ENCODE results near the gene MPIG6B. TPM values are rescaled to one million over a fixed set of nuclear protein-coding genes. Genes with fewer than 3 reads are reported as not detected.

The MPIG6B gene
- total RNA-seq, 1 donor from 2014 or later, result not detected

- Histone ChIP-seq H3K9ac (no peak overlapping the region), H2AFZ (replicated peaks) (no peak overlapping the region), H3K27me3 (no peaks in the 10 kb centered on the region), H3K4me2 (no peak overlapping the region), H3K9me3 (ENCODE audit: low read depth) (no peaks in the 10 kb centered on the region), H4K20me1 (ENCODE audit: low read depth) (no peaks in the 10 kb centered on the region), H3K36me3 (no peaks in the 10 kb centered on the region), H3K27ac (no peak overlapping the region), H3K4me3 (no peak overlapping the region), H3K79me2 (ENCODE audit: low read depth) (peaks cover 11% of the 10 kb centered on the region), H3K4me1 (peaks cover 47% of the 10 kb centered on the region), H3F3A (ENCODE audit: low read depth) (peaks cover 43% of the 10 kb centered on the region)
- no peaks in the 10 kb centered on the region for H3K9me3 Mint-ChIP-seq
- H3K27me3 Mint-ChIP-seq (ENCODE audit: insufficient read depth, low read depth), result peaks cover 11% of the 10 kb centered on the region
- H3K36me3 Mint-ChIP-seq, result peaks cover 33% of the 10 kb centered on the region
- H3K27ac Mint-ChIP-seq, result peak overlapping the region; percentile 42
- TF ChIP-seq CTCF (IDR thresholded peaks at IDR 0.05) (no peak), EZH2 (IDR thresholded peaks at IDR 0.05) (no peak), EZH2phosphoT487 (IDR thresholded peaks at IDR 0.05) (no peak)
- H3K4me3 Mint-ChIP-seq, result no peak overlapping the region
- peaks cover 62% of the 10 kb centered on the region for H3K4me1 Mint-ChIP-seq
- DNase-seq (ENCODE audit: low spot score), result no peak
Observed at GRCh38 chr6:31742894-31743293, 19.7 kb downstream of the MPIG6B start.

GRCh38 chr6:31744422-31744821, 21.2 kb downstream of the MPIG6B start:
- Histone ChIP-seq H3K9me3 (ENCODE audit: low read depth) (no peaks in the 10 kb centered on the region), H3K79me2 (ENCODE audit: low read depth) (peaks cover 11% of the 10 kb centered on the region), H3K9ac (no peak overlapping the region), H3K36me3 (no peaks in the 10 kb centered on the region), H3K4me2 (peak overlapping the region; percentile 32), H4K20me1 (ENCODE audit: low read depth) (no peaks in the 10 kb centered on the region), H3K27ac (peak overlapping the region; percentile 33), H3F3A (ENCODE audit: low read depth) (peaks cover 34% of the 10 kb centered on the region), H3K4me3 (no peak overlapping the region), H2AFZ (replicated peaks) (no peak overlapping the region), H3K27me3 (no peaks in the 10 kb centered on the region), H3K4me1 (peaks cover 32% of the 10 kb centered on the region)
- Mint-ChIP-seq H3K4me3 (peak overlapping the region; percentile 8), H3K4me1 (peaks cover 46% of the 10 kb centered on the region), H3K27me3 (ENCODE audit: insufficient read depth, low read depth) (peaks cover 11% of the 10 kb centered on the region), H3K27ac (peak overlapping the region; percentile 47), H3K9me3 (no peaks in the 10 kb centered on the region), H3K36me3 (peaks cover 36% of the 10 kb centered on the region)
- TF ChIP-seq EZH2 (IDR thresholded peaks at IDR 0.05) (no peak), CTCF (IDR thresholded peaks at IDR 0.05) (no peak), EZH2phosphoT487 (IDR thresholded peaks at IDR 0.05) (no peak)
- DNase-seq (ENCODE audit: low spot score), result no peak

GRCh38 chr6:31749301-31750036, 26.3 kb downstream of the MPIG6B start:
- no peaks in the 10 kb centered on the region for H3K27me3 ChIP-seq
- no peak overlapping the region for H3K4me2 ChIP-seq
- Mint-ChIP-seq H3K4me3 (no peak overlapping the region), H3K9me3 (no peaks in the 10 kb centered on the region), H3K36me3 (peaks cover 20% of the 10 kb centered on the region), H3K27ac (peak overlapping the region; percentile 26), H3K4me1 (peaks cover 12% of the 10 kb centered on the region), H3K27me3 (ENCODE audit: insufficient read depth, low read depth) (peaks cover 6% of the 10 kb centered on the region)
- H2AFZ ChIP-seq (replicated peaks), result no peak overlapping the region
- no peak for TF ChIP-seq EZH2phosphoT487 (IDR thresholded peaks at IDR 0.05)
- no peak for TF ChIP-seq CTCF (IDR thresholded peaks at IDR 0.05)
- TF ChIP-seq EZH2 (IDR thresholded peaks at IDR 0.05), result no peak
- no peaks in the 10 kb centered on the region for H3K79me2 ChIP-seq (ENCODE audit: low read depth)
- no peaks in the 10 kb centered on the region for H4K20me1 ChIP-seq (ENCODE audit: low read depth)
- peaks cover 10% of the 10 kb centered on the region for H3K4me1 ChIP-seq
- no peaks in the 10 kb centered on the region for H3K9me3 ChIP-seq (ENCODE audit: low read depth)
- H3K4me3 ChIP-seq, result no peak overlapping the region
- DNase-seq (ENCODE audit: low spot score), result no peak
- H3K36me3 ChIP-seq, result no peaks in the 10 kb centered on the region
- H3F3A ChIP-seq (ENCODE audit: low read depth), result peaks cover 14% of the 10 kb centered on the region
- H3K27ac ChIP-seq, result no peak overlapping the region
- H3K9ac ChIP-seq, result no peak overlapping the region

All from neural progenitor cell (in vitro differentiated cells).